ENCODE results near the gene RAI2. TPM values are rescaled to one million over a fixed set of nuclear protein-coding genes. Genes with fewer than 3 reads are reported as not detected.

RAI2 gene
- total and polyA plus RNA-seq, 2 experiments from 2014 or later: 0.83 to 0.99 TPM

GRCh38 chrX:17773221-17773876, 87.7 kb downstream of the RAI2 start (continued):
- TF ChIP-seq REST (IDR thresholded peaks at IDR 0.05; ENCODE audit: unreplicated experiment) (no peak), STAT1 (IDR thresholded peaks at IDR 0.05; ENCODE audit: unreplicated experiment) (no peak), JUNB (IDR thresholded peaks at IDR 0.05; ENCODE audit: unreplicated experiment) (no peak), NANOG (IDR thresholded peaks at IDR 0.05; ENCODE audit: borderline replicate concordance) (no peak), CREB1 (CRISPR knock-in tag; IDR thresholded peaks at IDR 0.05; ENCODE audit: low read depth) (no peak), ZNF331 (CRISPR knock-in tag; IDR thresholded peaks at IDR 0.05; ENCODE audit: low read depth) (no peak), CTCF (conservative IDR thresholded peaks at IDR 0.05; ENCODE audit: low read depth in 2 of 2) (no peak)

GRCh38 chrX:17769701-17770269, 91.3 kb downstream of the RAI2 start:
- no peak overlapping the region for H3K4me2 ChIP-seq
- Mint-ChIP-seq H3K4me3 (no peak overlapping the region), H3K36me3 (ENCODE audit: low read depth) (no peaks in the 10 kb centered on the region), H3K4me1 (no peaks in the 10 kb centered on the region), H3K9me3 (no peaks in the 10 kb centered on the region), H3K27me3 (ENCODE audit: insufficient read depth, low read depth, poor library complexity) (no peaks in the 10 kb centered on the region), H3K27ac (no peak overlapping the region)
- no peak overlapping the region for H3K4me3 ChIP-seq
- no peaks in the 10 kb centered on the region for H3K9me2 ChIP-seq (ENCODE audit: insufficient read depth)
- no peak overlapping the region for H2AFZ ChIP-seq
- no peaks in the 10 kb centered on the region for H3K4me1 ChIP-seq (ENCODE audit: insufficient read depth)
- no peaks in the 10 kb centered on the region for H3K27me3 ChIP-seq (ENCODE audit: insufficient read depth)
- H3F3A ChIP-seq (replicated peaks; ENCODE audit: low read depth): no peaks in the 10 kb centered on the region
- no peak for DNase-seq (ENCODE audit: low spot score)
- no peak overlapping the region for H3K27ac ChIP-seq (ENCODE audit: low read depth)
- H3K36me3 ChIP-seq (ENCODE audit: insufficient read depth): no peaks in the 10 kb centered on the region
- no peaks in the 10 kb centered on the region for H3K79me2 ChIP-seq (replicated peaks; ENCODE audit: insufficient read depth)
- no peak for ATAC-seq
- H4K20me1 ChIP-seq (replicated peaks; ENCODE audit: insufficient read depth): no peaks in the 10 kb centered on the region
- no peak for TF ChIP-seq ZNF114 (CRISPR knock-in tag; IDR thresholded peaks at IDR 0.05)
- no peak for TF ChIP-seq EZH2 (IDR thresholded peaks at IDR 0.05; ENCODE audit: low read depth, unreplicated experiment)
- TF ChIP-seq ETS1 (IDR thresholded peaks at IDR 0.05): no peak
- no peak for TF ChIP-seq NANOG (IDR thresholded peaks at IDR 0.05; ENCODE audit: borderline replicate concordance)
- no peak for TF ChIP-seq CTCF (conservative IDR thresholded peaks at IDR 0.05; ENCODE audit: low read depth in 2 of 2)
- no peak for TF ChIP-seq REST (IDR thresholded peaks at IDR 0.05; ENCODE audit: unreplicated experiment)
- TF ChIP-seq EZH2phosphoT487 (IDR thresholded peaks at IDR 0.05; ENCODE audit: unreplicated experiment): no peak
- TF ChIP-seq JUNB (IDR thresholded peaks at IDR 0.05; ENCODE audit: unreplicated experiment): no peak
- no peak for TF ChIP-seq STAT1 (IDR thresholded peaks at IDR 0.05; ENCODE audit: unreplicated experiment)
- no peak for TF ChIP-seq POLR2AphosphoS5 (IDR thresholded peaks at IDR 0.05; ENCODE audit: low read depth)
- TF ChIP-seq ZNF331 (CRISPR knock-in tag; IDR thresholded peaks at IDR 0.05; ENCODE audit: low read depth): no peak
- TF ChIP-seq CREB1 (CRISPR knock-in tag; IDR thresholded peaks at IDR 0.05; ENCODE audit: low read depth): no peak
